H54 (cell line): Measurements from ENCODE around the gene SLC39A11.

Experiments
- DNase-seq: peaks from one replicate; pipeline ENCODE4 v3.0.0; 2011; ENCODE audit warnings: low spot score, mixed read lengths; ENCODE audit not compliant: insufficient read length
- FAIRE-seq: peaks from 3 replicates; lab custom pipeline; 2011; peaks lifted over from hg19 to GRCh38; lab: Jason Lieb, UNC
- POLR2A ChIP-seq: IDR thresholded peaks from 2 replicates; pipeline ENCODE4 v1.6.1; 2011; ENCODE audit warnings: low read depth, mild to moderate bottlenecking, low read length

The SLC39A11 gene

DNA sequence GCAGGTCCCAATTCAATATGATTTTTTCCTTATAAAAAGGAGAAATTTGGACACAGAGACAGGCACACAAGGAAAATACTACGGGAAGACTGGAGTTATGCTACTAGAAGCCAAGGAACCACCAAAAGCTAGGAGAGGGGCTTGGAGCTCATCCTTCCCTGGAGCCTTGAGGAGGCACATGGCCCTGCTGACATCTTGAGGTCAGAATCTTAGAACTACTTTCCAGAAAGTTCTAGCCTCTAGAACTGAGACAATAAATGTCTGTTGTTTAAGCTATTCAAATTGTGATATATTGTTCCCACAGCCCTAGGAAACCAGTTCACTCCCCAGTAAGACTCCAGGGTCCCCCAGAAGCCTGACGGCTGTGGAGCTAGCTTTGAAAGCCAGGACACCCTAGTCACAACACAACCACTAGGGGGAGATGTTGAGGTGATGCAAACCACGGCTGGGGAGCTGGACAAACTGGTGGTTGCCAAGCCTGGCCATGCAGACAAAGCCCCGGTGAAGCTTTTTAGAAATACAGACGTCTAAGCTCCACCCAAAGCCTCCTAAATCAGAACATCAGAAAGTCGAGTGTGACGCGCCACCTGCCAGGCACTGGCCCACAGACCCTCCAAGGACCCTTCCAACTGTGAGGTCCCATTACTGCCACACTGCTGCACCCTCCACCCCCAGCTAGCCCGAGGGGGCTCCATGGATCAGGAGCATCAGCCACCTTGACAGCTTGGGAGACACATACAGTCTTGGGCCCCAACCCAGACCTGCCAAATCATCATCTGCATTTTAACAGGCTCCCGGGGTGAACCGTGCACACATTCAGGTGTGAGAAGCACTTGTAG lies 106.4 kb downstream of the SLC39A11 start:
- DNase-seq (peak; percentile 83), FAIRE-seq (peak; percentile 75)
- TF ChIP-seq POLR2A = no peak

DNA sequence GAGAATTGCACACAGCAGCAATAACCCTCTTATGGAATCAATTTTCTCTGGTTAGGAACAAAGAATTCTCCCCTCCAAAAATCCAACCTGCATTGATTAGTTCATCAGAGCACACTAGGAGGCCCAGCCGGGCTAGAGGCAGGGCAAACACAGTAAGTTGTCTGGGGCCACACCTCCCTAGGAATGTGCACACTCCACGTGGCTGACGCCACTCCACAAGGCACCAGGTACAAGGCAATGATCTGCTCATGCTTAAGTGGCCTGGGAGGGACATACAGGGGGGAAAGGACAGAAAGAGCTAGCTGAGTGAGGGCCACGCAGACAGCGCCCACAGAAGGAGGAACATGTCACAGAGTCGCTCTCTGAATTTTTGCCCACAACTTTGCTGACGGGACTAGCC lies 107.6 kb downstream of the SLC39A11 start:
- FAIRE-seq (no peak), DNase-seq (no peak)

DNA sequence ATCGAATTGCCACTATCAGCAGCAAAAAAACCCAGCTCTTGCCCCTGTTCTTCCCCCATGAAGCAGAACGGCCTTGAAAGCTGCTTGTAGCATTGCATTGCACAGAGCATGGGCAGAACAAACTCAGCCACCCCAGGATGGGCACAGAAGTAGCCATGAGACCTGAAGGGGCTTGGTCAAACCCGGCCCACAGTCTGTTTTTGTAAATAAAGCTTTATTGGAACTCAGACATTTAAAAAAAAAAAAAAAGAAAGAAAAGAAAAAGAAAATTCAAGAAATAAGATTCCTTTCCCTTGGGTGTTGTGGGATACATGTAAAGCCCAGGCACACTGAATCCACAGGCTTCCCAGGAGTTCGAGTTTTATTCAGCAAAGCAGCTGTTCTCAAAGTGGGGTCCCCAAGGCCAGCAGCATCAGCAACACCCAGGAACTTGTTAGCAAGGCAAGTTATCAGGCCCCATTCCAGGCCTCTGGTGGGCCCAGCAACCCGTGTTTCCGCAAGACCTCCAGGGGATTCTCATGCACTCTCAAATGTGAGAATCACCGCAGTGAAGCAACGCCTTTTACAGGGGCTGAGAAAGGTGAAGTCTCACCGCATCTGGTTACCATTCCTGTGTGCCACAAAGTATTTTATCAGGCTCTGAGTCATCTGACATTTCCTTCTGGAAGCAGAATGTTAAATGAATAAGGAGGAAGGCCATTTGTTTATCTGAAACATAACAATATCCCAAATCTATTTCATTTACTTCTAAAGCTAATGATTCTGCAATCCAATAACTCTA lies 108.2 kb downstream of the SLC39A11 start:
- TF ChIP-seq POLR2A = no peak
- peak; percentile 84 for FAIRE-seq
- DNase-seq = peak; percentile 69

More for the DNA sequence above, 107.6 kb downstream of the SLC39A11 start:
- TF ChIP-seq POLR2A = no peak

DNA sequence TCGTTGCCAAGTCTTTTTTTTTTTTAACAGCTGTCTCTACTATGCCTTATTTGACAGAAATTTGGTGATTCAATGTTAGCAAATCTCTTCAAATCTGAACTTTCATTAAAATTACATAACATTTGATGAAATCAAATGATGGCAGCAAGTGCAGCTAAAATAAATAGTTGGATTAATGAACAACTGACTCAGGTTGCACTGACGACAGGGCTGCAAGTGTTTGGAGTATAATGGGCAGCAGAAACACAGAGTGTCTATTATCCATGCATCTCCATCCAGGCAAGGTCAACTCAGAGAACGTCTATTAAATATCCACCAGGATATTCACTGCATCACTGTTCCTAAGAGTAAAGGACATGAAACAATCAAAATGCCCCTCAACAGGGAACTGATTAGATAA lies 109.8 kb downstream of the SLC39A11 start:
- FAIRE-seq (no peak), DNase-seq (no peak)
- no peak for TF ChIP-seq POLR2A

DNA sequence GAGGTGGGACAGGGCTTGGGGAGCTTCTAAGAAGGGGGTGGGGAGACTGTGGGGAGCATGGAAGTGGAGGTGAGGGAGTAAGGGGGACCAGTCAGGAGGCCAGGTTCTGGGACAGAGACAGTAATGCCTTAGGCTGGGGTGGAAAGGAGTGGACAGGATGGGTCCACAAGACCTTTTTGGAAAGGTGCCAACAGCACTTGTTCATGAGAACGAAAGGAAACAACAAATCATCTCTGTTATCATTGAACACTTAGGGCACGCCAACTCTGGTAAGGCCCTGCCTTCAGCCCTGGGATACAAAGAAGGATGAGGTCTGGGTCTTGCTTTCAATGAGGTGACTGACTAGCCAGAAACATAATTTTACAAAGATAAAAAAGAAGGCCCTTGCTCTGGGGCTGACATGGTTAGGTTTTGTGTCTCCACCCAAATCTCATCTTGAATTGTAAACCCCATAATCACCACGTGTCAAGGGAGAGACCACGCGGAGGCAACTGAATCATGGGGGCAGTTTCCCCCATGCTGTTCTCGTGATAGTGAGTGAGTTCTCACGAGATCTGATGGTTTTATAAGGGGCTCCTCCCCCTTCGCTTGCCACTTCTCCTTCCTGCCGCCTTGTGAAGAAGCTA lies 113.8 kb downstream of the SLC39A11 start:
- no peak for TF ChIP-seq POLR2A
- no peak for DNase-seq
- no peak for FAIRE-seq

DNA sequence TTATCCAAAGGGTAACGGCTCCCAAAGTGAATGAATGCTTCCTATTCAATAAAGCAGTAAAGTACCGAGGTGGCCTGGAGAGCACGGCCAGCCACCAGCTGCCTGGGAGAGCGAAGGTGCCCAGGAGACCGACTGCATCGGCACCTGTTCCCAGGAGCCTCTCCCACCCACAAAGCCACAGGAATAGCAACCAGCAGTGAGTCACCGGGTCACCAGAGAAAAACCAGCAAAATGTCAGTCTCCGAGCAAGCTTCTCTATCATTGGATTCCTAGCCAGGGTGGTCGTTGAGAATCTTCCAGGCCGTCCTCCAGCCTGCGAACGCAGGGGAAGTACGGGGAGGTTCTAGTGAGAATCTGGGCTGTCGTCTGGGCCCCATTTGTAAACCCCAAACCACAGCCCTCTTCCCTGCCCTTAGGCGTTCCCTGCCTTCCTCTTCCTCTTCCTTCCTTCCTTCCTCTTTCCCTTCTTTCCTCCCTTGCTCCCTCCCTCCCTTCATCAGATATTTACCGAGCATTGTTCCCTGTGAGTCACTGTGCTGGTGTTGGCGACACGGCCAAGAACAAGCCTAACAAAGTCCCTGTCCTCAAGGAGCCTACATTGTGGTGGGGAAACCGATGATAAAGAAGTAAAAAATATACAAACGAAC lies 114.6 kb downstream of the SLC39A11 start:
- peak; percentile 65 for DNase-seq
- TF ChIP-seq POLR2A = no peak
- FAIRE-seq = peak; percentile 60

DNA sequence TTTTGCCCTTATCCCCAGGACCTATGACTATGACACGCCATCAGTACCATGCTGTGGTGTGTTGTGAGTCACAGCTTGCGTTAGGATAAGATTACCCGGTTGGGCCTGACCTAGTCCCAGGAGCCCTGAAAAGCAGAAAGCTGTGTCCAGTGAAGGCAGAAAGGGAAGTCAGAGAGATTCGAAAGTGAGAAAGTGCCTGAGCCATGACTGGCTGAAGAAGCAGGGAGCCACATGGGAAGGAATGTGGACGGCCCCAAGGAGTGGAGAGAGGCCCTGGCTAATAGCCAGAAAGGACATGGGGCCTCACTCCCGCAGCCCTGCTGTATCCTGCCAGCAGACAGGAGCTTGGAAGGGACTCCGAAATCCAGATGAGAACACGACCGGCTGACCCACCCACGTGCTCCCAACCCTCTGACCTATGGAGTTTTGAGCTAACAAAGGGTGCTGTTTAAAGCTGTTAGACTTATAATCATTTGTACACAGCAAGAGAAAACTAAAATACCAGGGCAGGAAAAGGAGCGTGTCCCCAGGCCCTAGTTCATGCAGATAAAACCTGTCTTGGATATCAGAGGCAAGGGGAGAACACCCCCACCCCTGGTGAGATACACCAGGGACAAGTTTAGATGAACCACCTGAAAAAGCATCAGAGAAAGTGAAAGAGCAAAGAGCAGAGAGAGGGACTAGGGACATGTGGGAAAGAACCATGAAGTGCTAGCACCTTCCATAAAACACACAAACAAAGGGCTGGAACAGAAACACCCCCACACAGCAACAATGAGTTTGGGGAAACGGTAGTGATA lies 115.3 kb downstream of the SLC39A11 start:
- DNase-seq = peak; percentile 76
- 0 out of 2 replicates have a peak, but pooled peaks have one; percentile 10 for TF ChIP-seq POLR2A
- peak; percentile 81 for FAIRE-seq

DNA sequence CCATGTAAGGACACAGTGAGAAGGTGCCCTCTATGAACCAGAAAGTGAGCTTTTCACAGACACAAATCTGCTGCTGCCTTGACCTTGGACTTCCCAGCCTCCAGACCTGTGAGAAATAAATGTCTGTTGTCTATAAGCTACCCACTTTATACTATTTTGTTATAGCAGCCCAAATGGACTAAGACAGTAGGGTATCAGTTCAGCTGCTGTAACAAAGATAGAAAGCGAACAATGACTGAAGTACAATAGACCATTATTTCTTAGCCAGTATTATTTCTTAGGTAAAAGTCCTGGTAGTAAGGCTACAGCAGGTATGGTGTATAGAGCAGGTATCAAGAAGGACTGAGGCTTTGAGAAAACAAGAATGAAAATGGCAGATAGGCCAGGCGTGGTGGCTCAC lies 117.0 kb downstream of the SLC39A11 start:
- no peak for DNase-seq
- FAIRE-seq = no peak
- no peak for TF ChIP-seq POLR2A

DNA sequence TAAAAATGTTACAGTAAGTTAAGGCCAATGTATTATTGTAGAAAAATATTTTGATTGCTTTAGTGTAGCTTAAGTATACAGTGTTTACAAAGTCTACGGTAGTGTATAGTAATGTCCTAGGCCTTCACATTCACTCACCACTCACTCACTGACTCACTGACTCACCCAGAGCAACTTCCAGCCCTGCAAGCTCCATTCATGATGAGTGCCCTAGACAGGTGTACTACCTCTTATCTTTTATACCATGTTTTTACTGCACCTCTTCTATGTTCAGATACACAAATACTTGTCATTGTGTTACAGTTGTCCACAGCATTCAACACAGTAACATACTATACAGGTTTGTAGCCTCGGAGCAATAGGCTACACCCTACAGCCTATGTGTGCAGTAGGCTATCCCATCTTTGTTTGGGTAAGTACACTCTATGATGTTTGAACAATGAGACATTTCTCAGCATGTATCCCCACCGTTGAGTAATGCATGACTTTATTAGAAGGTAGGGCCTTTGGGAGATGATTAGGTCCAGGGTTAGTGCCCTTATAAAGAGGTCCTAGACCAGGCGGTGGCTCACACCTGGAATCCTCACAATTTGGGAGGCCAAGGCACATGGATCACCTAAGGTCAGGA lies 117.8 kb downstream of the SLC39A11 start:
- no peak for FAIRE-seq
- no peak for TF ChIP-seq POLR2A
- DNase-seq = no peak

DNA sequence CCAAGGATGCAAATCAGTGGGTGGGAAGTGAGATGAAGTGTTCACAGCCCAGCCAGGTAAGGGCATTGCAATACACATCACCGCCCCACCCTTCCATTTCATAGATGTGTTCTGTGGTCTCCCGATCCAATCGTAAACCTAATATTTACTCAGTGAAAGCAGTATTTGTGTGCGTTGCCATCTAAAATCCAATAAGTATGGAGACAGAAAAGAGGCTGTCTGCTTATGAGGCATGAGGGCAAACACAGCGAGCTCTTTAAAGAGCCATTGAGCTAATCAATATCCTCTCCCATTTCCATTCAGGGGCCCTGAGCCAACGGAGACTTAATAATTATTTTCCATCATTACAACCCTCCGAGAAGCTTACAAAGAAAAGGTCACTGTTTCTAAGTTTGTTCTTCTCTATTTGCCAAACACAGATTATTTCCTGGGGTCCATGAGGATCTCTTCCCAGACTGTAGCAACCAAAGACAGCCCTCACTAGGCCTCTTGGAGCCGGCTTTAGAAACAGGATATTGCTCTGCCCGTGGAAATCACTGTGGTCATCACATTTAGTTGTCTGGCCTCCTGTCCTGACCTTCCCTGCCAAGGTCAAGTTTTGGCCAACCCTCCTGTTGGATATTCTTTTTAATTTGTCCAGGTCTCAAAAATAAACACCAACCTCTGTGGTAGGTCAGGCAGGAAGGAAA lies 120.1 kb downstream of the SLC39A11 start:
- DNase-seq = no peak
- TF ChIP-seq POLR2A = no peak
- FAIRE-seq = no peak

DNA sequence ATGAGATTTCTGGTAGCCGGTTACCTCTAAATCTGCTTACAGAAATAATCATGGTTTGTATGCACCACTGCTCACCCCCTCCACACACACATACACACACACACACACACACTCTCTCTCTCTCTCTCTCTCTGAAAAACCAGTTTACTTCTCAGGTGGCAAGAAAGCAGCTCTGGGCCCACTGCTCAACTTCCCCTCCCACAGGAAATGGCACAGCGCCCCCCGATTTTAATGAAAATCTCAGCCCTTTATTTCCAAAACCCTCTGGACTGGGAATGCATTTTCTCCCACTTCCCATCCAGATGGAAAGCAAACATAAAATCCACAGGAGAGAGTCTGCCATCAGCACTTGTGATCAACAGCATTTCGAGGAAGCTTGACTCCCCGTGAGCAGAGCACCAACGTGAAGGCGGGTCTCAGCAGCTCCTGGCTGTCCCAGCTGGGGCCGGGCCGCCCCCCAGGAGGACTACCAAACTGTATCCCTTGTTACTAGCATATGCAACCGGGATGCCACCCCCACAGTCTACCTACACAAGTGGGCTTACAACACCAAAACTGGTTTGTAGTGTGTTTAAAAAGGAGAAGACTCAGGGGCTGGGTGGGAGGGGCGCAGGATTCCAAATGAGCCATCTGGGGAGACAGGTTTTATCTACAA lies 121.1 kb downstream of the SLC39A11 start:
- DNase-seq (no peak), FAIRE-seq (no peak)
- no peak for TF ChIP-seq POLR2A
